Fibroblast of pulmonary artery (primary cell): ENCODE measurements around the gene MC2R.

Experiments used
- DNase-seq: peaks from one replicate; pipeline ENCODE4 v3.0.0-alpha.2; 2010; ENCODE audit warnings: low read depth
- H3K4me3 ChIP-seq: replicated peaks from 2 replicates; pipeline ENCODE4 v1.5.1; 2011; ENCODE audit warnings: low read depth, mild to moderate bottlenecking, control low read depth, low read length, moderate library complexity
- TF ChIP-seq, protein P1 (sequence below): IDR thresholded peaks from 2 replicates; pipeline ENCODE4 v1.5.1; 2011; ENCODE audit warnings: mild to moderate bottlenecking, control low read depth, low read length, inconsistent platforms; ENCODE audit errors: missing control alignments

MC2R gene

GRCh38 chr18:13885009-13885408, 30.3 kb downstream of the MC2R start:
- DNase-seq: no peak
- TF ChIP-seq, protein P1, sequence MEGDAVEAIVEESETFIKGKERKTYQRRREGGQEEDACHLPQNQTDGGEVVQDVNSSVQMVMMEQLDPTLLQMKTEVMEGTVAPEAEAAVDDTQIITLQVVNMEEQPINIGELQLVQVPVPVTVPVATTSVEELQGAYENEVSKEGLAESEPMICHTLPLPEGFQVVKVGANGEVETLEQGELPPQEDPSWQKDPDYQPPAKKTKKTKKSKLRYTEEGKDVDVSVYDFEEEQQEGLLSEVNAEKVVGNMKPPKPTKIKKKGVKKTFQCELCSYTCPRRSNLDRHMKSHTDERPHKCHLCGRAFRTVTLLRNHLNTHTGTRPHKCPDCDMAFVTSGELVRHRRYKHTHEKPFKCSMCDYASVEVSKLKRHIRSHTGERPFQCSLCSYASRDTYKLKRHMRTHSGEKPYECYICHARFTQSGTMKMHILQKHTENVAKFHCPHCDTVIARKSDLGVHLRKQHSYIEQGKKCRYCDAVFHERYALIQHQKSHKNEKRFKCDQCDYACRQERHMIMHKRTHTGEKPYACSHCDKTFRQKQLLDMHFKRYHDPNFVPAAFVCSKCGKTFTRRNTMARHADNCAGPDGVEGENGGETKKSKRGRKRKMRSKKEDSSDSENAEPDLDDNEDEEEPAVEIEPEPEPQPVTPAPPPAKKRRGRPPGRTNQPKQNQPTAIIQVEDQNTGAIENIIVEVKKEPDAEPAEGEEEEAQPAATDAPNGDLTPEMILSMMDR: no peak
- H3K4me3 ChIP-seq: no peak overlapping the region

GRCh38 chr18:13879937-13880336, 35.4 kb downstream of the MC2R start:
- DNase-seq: no peak
- H3K4me3 ChIP-seq: no peak overlapping the region
- TF ChIP-seq, protein P1: no peak

DNA sequence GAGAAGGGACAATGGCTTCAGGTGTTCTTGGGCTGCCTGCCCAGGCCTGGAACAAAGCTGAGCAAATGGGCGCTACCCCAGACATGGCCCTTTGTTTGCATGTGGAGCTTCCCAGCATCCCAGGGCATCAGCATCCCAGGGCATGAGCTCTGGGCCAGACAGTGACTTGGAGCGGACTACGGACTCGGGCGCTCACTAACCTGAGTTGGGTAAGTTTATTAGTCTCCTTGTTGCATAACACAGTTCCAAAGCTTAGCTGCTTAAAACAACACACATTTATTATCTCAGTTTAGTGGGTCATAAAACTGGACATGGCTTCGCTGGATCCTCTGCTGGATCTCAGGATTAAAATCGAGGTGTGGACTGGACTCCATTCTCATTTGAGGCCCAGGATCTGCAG, 35.8 kb downstream of the MC2R start:
- no peak for DNase-seq
- TF ChIP-seq, protein P1: no peak
- H3K4me3 ChIP-seq: no peak overlapping the region

DNA sequence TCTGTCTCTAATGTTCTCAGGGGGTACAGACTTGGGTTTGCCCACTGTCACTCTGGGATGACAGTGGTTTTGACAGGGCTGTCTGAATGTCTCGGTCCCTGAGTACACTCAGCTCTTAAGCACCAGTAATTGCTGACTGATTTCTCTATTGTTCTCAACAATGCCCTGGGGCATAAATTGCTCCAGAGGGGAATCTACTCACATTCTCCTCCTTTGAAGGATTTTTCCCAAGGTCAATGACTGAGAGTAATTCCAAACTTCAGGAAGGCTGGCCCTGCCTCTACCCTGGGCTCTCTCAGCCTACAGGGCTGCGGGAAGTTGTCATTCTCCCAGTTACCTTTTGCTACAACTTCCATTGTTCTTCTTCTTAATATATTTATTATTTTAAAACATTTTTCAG, 36.5 kb downstream of the MC2R start:
- DNase-seq: no peak
- TF ChIP-seq, protein P1: no peak

GRCh38 chr18:13877157-13877556, 38.2 kb downstream of the MC2R start:
- TF ChIP-seq, protein P1: no peak
- DNase-seq: no peak
- no peak overlapping the region for H3K4me3 ChIP-seq

More for the DNA sequence above, 36.5 kb downstream of the MC2R start:
- H3K4me3 ChIP-seq: no peak overlapping the region

DNA sequence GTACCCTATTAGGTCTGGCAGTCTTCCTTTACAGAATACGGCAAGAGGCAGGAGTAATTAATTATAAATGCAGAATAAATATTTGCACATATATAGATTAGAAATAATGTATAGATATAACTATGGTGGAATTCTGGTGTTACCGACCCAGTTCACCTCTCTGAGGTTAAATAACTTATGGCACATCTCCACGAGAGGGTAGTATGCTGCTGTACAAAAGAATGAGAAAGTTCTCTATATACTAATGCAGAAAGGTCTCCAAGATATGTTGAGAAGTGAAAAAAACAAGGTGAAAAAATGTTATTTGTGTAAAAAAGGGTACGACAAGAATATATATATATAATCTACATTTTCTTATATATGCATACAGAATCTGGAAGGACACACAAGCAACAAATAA, 40.8 kb downstream of the MC2R start:
- no peak overlapping the region for H3K4me3 ChIP-seq
- no peak for DNase-seq
- TF ChIP-seq, protein P1: no peak

DNA sequence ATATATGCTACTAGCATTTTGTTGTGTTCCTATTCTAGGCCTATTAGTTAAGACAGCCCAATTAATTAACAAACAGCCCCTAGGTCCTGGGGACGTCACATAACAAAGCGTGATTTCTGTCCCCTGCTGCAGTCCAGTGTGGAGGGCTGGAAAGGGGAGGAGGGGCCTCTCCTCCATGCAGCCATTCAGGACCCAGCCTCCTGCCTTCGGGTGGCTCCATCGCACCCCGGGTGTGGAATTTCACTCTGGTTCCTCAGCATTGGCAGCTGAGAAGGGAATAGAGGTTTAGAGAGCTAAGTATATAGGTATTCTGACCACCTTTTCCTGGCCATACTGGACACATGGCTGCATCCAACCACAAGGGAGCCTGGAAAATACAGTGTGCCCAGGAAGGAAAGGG, 42.4 kb downstream of the MC2R start:
- no peak for DNase-seq
- no peak overlapping the region for H3K4me3 ChIP-seq
- TF ChIP-seq, protein P1: no peak
